Fibroblast of the aortic adventitia (primary cell): ENCODE data around the gene SP7. TPM values are rescaled to one million over a fixed set of nuclear protein-coding genes. Genes with fewer than 3 reads are reported as not detected.
A peak's percentile ranks its signal among the peaks of the same experiment; 100 is the strongest.

Source experiments
- DNase-seq: peaks from one replicate; pipeline ENCODE4 v3.0.0-alpha.2; 2010; ENCODE audit warnings: low read depth
- H3K4me3 ChIP-seq: 2 replicates; pipeline ENCODE4 v1.5.1; 2011; ENCODE audit warnings: low read depth, mild to moderate bottlenecking, control low read depth, low read length, moderate library complexity
- total RNA-seq: library from RNA; depleted of rRNA; stranded (reverse); fragments of >200 nt; gene quantifications from 2 replicates; pipeline ENCODE4 v1.2.3, GENCODE V29; 2012; ENCODE audit warnings: low replicate concordance
- TF ChIP-seq, protein P1 (sequence below): IDR thresholded peaks from 2 replicates; pipeline ENCODE4 v1.5.1; 2011; ENCODE audit warnings: mild to moderate bottlenecking, low read length, control low read depth, inconsistent platforms; ENCODE audit not compliant: insufficient read depth

The SP7 gene
- total RNA-seq, 1 donor: not detected

DNA sequence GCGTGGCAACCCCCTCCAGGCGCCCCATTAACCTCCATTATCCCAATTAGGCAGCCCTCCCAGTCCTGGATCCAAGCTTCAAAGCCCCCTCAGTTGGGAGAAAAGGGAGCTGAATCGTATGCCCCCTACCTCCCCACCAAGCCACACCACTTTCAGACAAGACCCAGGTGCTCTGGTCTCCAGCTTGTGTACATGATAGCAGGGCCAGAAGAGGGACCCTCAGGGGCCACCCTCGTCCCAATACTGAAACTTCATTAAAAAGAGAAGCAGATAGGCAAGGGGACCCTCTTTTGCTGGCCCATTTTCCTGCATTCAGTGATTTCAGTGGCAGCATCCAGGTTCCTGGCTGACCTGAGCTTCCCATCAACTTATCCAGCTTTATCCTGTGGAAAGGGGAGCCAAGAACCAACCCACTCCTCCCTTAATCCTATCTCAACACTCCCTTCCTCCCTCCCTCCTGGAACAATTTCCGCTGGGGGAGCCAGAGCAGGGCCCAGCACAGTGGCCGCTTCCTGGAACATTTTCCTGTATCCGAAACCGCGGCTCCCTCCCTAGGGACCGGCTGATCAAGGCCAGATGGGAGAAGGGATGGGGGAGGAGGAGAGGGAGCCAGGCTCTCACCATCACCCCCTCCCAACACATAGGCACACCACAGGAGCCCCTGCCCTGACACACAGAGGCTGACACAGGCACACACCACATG, 9.5 kb upstream of the SP7 start:
- TF ChIP-seq, protein P1, sequence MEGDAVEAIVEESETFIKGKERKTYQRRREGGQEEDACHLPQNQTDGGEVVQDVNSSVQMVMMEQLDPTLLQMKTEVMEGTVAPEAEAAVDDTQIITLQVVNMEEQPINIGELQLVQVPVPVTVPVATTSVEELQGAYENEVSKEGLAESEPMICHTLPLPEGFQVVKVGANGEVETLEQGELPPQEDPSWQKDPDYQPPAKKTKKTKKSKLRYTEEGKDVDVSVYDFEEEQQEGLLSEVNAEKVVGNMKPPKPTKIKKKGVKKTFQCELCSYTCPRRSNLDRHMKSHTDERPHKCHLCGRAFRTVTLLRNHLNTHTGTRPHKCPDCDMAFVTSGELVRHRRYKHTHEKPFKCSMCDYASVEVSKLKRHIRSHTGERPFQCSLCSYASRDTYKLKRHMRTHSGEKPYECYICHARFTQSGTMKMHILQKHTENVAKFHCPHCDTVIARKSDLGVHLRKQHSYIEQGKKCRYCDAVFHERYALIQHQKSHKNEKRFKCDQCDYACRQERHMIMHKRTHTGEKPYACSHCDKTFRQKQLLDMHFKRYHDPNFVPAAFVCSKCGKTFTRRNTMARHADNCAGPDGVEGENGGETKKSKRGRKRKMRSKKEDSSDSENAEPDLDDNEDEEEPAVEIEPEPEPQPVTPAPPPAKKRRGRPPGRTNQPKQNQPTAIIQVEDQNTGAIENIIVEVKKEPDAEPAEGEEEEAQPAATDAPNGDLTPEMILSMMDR: no peak
- peak; percentile 70 for DNase-seq
- peak overlapping the region; percentile 74 for H3K4me3 ChIP-seq

DNA sequence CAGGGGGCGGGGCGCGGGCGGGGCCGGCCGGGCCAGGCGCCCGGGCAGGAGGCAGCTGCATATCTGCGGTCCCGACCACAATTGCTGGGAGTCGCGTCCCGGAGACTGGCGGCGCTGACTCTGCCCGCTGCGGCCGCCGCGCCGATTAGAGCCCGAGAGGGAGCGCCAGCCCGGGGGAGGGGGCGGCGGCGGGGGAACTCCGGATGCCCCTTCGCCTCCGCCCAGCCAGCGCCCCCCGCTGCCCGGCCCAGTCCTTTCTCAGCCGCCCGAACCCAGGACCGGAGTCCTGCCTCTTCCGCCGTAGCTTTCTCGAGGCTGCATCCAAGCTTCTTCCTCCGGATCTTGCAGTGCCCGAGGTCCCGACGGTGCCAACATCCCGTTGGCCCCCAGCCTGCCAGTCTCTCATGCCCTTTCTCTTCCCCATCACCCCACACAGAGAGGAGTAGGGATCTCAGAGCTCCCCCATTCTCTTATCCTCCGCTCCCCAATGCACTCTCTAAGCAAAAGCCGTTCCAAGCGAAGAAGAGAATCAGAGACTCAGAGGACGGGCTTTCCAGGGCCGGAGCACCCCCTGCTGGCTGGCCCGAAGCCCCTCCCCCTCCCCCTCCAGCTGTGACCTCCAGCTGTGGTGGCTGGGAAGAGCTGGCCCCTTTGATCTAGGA, 8.8 kb upstream of the SP7 start:
- TF ChIP-seq, protein P1: peak; percentile 79
- peak overlapping the region; percentile 74 for H3K4me3 ChIP-seq
- DNase-seq: peak; percentile 73

DNA sequence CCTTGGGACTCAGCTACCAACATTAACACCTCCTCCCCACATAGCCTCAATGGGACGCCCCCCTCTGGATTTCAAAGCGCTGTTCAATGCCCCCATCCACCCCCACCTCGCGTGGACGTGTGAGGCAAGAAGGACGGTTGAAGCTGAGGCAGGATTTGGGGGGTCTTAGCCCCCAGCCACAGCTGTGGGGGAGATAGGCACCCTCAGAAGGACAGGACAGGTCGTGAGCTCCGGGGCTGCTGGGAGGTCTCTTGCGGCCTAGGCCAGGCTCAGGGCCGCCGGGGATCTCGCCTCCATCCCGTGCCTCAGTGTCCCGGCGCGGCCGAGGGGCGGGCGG, 8.3 kb upstream of the SP7 start:
- H3K4me3 ChIP-seq: peak overlapping the region; percentile 74
- DNase-seq: no peak
- TF ChIP-seq, protein P1: no peak

DNA sequence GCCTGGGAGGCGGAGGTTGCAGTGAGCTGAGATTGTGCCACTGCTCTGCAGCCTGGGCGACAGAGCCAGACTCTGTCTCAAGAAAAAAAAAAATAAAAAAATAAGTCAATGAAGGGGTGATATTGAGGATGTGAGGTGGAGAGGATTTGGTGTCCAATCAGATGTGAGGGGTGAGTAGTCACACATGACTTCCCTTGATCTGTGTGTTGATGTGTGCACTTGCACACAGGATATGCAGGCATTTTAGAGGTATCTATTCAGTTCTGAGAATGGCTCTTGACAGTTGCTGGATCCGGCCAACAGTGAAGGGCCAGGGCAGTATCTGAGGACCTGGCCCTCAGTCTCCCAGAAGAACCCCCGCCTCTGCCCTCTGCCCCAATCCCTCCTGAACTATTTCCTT, 7.8 kb upstream of the SP7 start:
- DNase-seq: no peak

DNA sequence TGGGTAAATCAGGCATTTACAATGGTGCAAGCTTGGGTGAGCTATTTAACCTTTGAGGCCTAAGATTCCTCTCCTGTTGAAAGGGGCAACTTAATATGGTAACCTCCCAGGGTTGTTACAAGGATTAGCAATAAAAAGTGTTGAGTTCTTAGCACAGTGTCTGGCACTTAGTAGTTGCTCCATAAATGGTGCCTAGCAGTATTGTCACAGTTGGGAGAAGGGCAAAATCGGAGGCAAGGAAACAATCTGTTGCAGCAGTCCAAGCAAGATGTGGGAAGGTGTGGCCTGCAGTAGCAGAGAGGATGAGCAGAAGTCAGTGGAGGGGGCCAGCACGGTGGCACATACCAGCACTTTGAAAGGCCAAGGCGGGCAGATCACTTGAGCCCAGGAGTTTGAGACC, 7.3 kb upstream of the SP7 start:
- DNase-seq: no peak
- no peak overlapping the region for H3K4me3 ChIP-seq
- TF ChIP-seq, protein P1: no peak

More for the DNA sequence above, 7.8 kb upstream of the SP7 start:
- no peak overlapping the region for H3K4me3 ChIP-seq
- TF ChIP-seq, protein P1: no peak

DNA sequence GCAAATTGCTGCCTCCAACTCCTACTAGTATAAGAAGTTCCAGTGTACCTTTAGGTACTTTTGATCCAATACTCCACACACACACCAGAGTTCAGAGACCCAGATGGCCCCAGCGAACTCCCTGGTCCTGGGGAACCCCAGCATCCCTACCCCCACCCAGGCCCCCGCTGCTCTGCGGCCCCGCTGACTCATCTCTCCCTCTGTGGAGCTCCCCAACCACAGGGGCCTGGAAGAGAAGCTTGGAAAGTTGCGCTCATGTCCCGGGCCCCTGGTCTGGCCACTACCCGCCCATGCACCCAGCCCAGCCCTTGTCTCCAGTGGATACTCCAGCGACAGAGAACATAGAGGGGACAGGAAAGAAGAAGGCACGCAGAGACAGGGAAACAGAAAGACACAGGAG, 4.2 kb upstream of the SP7 start:
- H3K4me3 ChIP-seq: no peak overlapping the region
- TF ChIP-seq, protein P1: no peak
- no peak for DNase-seq

DNA sequence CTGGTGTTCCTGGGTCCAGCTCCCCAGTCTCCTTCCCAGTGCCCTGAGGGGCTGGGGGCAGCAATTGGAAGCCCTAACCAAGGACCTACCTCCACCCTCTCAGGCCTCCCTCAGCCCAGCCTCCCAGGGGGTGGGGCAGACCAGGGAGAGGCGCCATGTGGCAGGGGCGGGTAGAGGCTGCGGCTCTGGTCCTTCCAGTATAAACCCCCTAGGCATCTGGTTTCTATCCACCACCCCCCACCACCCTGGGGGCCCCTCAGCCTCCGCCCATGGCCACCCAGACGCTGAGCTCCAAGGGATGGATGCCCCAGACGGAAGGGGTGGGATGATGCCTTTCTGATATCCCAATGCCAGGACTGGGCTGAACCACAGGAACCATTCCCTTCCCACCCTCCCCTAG, 2.8 kb upstream of the SP7 start:
- TF ChIP-seq, protein P1: no peak
- no peak overlapping the region for H3K4me3 ChIP-seq
- DNase-seq: no peak
